NCI-H2196 treated with DMSO at 0.1 percent for 48 hours (cell line): Measurements from ENCODE around the gene SRMS.

Experiments
- DNase-seq: peaks from one replicate; lab custom pipeline; 2025; ENCODE audit not compliant: unreplicated experiment; lab: John Stamatoyannopoulos, UW

Gene SRMS

DNA sequence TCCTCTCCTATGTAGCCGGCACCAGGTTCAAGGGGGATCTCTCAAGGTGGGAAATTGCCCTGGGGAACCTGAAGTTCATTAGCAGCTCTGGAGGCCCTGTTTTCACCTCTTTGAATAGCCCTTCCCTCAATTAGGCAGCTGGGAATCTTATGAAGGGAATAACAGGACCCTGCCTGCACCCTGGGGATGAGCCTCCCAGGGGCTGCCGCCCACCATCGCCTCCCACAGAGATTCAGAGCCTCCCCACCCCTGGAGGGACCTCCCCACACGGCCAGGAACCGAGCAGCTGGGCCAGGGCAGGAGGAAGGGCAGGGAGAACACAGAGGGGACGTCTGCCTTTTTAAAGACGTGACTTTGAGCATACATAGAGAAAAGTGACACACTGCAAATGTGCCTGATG lies 44.0 kb downstream of the SRMS start:
- DNase-seq = no peak

DNA sequence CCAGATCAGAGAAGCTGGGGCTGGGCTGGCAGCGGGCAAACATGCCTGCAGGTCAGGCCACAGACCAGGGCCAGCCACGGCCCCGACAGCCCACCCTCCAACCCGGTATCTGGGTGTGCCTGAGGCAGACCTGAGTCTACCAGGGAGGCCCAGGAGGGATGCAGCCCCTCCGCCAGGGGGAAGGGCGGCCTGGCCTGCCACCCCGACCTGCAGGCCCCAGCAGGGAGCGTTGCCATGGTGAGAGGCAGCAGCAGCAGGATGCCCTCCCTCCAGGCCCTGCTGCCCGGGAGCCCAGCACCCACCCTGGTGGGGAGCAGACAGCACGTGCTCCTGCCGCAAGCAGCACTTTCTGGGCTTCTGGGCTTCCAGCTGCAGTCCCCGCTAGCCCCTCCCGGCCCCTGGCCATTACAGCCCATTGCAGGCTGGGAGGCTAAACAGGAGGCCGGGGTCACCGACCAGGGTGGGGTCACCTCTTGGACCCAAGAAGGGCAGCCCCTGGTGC lies 44.8 kb downstream of the SRMS start:
- no peak for DNase-seq

DNA sequence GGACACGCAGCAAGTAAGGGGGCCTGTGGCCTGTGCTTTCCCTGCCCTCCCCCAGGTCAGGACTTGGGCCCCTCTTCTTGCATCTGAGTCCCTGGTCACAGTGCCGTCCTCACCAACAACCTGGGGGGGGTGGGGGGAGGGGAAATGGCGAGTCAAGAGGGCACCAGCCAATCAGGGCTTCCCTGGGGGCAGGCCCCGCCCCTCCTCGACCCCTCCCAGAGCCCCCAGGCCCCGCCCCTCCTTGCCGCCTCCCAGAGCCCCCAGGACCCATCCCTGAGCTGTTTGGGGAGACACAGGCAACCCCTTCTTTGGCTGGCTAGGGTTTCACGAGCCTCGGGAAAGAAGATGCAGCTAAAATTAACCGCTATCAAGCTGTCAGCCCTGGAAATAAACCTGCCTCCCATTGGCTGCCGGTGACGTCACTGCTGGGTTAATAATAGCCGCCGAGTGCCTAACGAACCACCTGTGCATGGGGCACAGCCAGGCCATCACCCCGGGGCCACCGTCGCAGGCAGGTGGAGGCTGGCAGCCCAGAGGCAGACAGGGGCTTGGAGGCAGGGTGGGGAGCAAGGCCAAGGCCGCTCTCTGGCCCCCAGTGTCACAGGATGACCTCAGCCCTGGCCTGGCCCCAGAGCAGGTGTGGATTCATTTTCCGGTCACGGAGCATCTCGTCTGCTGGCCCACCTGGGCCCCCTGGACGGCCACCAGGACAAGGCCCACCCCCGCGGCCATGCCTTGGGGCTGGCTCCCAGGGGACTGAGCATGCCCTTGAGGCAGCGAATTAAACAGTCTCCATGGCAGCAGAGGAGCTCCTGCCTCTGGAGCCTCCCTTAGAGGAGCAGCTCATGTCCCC lies 45.5 kb downstream of the SRMS start:
- peak; percentile 81 for DNase-seq

DNA sequence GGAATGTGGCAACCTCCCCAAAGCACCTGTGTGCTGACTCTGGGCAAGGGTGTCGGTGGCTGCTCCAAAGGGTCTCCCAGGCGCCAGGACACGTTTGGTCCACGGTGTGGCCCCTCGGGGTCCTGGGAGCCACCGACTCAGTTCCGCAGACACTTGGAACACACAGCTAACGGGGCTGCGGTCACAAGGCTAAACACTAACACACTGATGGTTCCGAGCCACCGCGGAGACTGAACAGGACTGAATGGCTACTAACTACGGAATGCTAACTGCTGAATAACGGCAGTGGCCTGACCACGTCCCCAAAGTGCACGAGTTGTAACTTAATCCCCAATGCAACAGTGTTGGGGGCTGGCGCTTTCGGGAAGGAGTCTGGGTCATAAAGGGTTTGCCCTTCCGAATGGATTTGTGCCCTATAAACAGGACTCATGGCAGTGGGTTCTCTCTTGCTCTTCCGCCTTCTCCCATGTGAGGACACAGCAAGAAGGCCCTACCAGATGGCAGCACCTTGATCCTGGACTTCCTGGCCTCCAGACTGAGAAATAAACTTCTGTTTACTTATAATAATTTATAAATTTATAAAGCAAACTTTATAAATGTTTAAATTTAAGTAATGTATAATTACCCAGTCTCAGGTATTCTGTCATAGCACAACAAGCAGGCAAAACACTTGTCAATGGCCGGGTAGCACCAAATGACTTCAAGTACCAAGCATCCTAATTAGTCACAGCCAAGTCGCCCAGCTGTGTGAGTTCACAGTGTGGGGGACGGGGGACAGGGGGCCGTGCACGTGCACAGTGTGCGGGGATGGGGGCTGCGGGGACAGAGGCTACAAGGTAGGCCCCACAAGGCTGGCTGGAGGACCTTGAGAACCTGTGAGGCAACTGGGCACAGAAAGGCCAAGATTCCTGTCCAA lies 46.4 kb downstream of the SRMS start:
- no peak for DNase-seq

GRCh38 chr20:63500151-63500901 lies 47.2 kb downstream of the SRMS start:
- no peak for DNase-seq

DNA sequence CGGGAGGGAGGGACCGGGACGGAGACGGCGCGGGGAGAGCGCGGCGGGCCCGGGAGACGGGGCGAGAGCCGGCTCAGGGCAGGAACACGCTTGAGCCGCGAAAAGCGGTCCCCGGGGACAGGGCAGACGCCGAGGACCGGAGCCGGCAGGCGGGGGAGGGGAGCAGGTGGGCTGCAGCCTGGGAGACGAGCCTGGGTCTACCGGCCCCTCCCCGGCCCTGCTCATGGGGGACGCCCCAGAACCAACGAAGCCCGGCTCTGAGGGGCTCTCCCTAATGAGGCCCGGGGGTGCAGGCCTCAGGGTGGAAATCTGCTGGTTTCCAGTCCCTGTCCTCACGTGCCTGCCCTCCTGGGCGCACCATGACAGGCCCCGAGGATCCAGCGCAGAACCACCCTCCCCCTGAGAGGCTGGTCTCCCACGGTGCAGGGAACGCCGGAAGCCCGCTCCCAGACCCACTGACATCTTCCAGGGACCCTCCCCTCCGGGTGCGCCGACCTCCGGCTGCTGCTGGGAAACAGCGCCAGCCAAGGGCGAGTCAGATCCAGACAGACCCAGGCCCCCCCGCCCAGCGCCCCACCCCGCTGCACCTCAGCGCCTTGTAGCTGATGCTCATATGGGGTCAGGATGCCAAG lies 48.1 kb downstream of the SRMS start:
- DNase-seq = no peak

DNA sequence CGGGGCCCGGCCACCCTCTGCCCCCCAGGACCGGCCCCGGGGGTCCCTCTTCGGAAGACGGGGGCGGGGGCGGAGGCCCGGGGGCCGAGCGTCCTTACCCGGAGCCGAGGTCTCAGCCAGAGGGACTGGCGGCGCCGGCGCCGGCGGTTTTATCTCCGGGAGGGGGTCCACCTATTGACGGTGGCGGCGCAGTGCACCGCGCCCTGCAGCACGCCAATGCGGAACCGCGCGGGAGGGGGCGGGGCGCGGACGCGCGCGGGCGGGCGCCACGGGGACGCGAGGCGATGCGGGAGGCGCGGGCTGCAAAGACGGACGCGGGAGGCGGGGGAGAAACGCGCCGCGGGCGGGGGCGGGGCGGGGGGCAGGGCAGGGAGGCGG lies 48.6 kb downstream of the SRMS start, which contains the start of gene EEF1A2:
Gene EEF1A2 (minus strand): TSS at position 124 of the 378 bp plus-strand sequence. CDS start 1,320 bp downstream, outside the sequence.
- DNase-seq = no peak

- DNase-seq = no peak
Observed at GRCh38 chr20:63497946-63498935, 49.3 kb downstream of the SRMS start.

GRCh38 chr20:63497138-63497945 lies 50.2 kb downstream of the SRMS start:
- no peak for DNase-seq

GRCh38 chr20:63496596-63497120 lies 50.9 kb downstream of the SRMS start:
- DNase-seq = no peak

DNA sequence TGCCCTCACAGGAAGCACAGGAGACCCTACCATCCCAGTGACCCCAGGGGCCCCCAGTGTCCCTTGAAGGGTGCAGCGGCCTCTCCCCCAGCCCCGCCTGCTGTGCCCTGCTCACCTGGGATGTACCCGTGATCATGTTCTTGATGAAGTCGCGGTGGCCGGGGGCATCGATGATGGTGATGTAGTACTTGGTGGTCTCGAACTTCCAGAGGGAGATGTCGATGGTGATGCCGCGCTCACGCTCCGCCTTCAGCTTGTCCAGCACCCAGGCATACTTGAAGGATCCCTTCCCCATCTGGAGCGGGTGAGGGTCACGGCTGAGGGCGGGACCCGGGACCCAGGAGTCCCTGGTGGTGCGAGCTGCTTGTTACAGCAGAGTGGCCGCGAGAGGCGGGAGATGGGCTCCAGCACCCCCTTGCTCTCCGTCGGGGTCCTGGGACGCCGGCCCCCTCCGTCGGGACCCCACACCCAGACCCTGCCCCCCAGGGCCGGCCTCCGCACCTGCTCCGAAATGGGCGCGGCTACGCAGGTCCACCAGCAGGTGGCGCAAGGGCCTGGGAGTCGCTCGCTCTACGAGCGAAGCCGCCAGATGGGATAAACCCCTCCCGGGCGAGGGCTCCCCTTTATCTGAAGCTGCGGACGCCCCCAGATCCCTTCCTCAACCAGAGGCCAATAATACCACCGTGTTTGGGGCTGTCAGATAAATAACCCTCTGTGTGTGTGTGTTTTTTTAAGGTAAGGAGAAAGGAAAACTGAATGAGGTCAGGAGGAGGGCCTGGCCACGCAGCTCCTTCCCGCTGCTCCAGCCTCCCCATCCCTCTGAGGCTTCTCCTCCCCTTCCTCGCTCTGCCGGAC lies 51.6 kb downstream of the SRMS start:
- no peak for DNase-seq

- DNase-seq = no peak
Observed at GRCh38 chr20:63495167-63495720, 52.3 kb downstream of the SRMS start.

DNA sequence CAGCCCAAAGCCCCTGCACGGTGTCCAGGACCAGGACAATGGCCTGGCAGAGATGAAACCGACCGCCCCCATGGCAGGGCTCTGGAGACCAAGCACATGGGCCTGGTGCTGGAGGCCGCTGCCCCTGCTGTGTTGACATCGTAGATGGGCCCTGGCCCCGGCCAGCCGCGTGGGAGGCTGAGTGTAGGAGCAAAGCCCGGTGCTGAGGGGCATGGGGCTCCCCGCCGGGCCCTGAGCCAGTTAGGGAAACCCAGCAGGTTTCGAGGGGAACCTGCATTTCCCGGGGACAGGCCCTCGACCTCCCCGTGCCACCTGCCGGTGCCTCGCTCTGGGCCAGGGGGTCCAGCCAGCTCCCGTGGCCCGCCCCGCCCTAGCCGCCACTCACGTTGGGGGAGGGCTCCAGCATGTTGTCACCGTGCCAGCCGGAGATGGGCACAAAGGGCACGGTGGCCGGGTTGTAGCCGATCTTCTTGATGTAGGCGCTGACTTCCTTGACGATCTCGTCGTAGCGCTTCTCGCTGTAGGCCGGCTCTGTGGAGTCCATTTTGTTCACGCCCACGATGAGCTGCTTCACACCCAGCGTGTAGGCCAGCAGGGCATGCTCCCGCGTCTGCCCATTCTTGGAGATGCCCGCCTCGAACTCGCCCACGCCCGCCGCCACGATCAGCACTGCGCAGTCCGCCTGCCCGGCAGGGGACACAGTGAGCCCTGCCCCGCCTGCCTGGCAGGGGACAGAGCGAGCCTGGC lies 53.0 kb downstream of the SRMS start:
- DNase-seq = no peak

- DNase-seq = no peak
Observed at GRCh38 chr20:63494084-63494419, 53.5 kb downstream of the SRMS start.

- DNase-seq = no peak
Observed at GRCh38 chr20:63493563-63494020, 54.0 kb downstream of the SRMS start.

GRCh38 chr20:63492982-63493381 lies 54.6 kb downstream of the SRMS start:
- no peak for DNase-seq
